Central memory CD8-positive, alpha-beta T cell (primary cell): ENCODE data around the gene MAD1L1.
"Not testable (repeated sequence)": the region's sequence is repeated elsewhere in the genome, so short reads cannot be mapped to it uniquely, and the experiment has no call there.

Source experiments
- ATAC-seq: fragments of 150-1000 bp; cut with Tn5 transposase; replicated peaks from 2 replicates; pipeline ENCODE4 v1.10.0; 2022; ENCODE audit warnings: mild to moderate bottlenecking, moderate FRiP score, moderate number of reproducible peaks; ENCODE audit not compliant: poor library complexity, severe bottlenecking; ENCODE audit errors: extremely low read depth
- DNase-seq, 2 donors: peaks; one replicate each; pipeline ENCODE4 v3.0.0; 2021; ENCODE audit warnings: low spot score in 2 of 2
- H3K27ac Mint-ChIP-seq: one replicate; pipeline ENCODE4 v1.8.0; 2022; ENCODE audit warnings: low read depth, mild to moderate bottlenecking, moderate library complexity, mixed read lengths
- H3K27me3 Mint-ChIP-seq: one replicate; pipeline ENCODE4 v1.8.0; 2022; ENCODE audit warnings: mixed read lengths
- H3K36me3 Mint-ChIP-seq: one replicate; pipeline ENCODE4 v1.8.0; 2022; ENCODE audit warnings: mild to moderate bottlenecking, moderate library complexity, mixed read lengths; ENCODE audit not compliant: insufficient read depth
- H3K4me1 Mint-ChIP-seq: one replicate; pipeline ENCODE4 v1.8.0; 2022; ENCODE audit warnings: mixed read lengths
- H3K4me3 Mint-ChIP-seq: one replicate; pipeline ENCODE4 v1.8.0; 2022; ENCODE audit warnings: mild to moderate bottlenecking, moderate library complexity, mixed read lengths
- H3K9me3 Mint-ChIP-seq: one replicate; pipeline ENCODE4 v1.8.0; 2022; ENCODE audit warnings: mixed read lengths

Gene MAD1L1

DNA sequence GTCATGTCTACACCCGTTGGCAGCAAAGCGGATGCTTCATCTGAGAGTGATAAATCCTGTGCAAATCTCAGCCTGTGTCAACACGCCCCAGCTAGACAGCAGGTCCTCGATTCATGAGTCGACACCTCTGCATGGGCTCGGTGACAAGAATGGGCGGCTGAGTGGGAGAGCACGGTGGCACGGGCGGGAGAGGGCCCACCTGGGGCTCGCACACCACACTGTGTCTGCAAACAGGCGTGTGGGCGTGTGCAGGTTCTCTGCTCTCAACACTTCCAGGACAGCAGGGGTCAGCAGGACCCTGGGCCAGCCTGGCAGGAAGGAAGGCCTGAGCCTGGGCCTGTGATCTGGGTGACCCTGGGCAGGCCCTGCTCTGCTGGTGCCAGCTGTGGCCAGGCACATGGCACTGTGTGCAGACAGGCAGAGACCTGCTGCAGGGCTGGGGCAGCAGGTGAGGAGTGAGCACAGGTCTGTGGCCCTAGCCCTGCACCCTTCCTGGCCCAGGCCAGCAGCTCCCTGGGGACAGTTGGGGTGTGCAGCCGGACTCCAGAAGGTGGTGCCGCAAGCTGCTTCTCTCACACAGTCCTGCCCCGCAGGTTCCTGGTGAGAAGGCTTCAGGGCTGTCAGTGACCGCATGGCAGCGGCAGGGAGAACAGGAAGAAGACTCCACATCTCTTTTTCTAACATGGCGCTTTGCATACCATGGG lies 346.2 kb downstream of the MAD1L1 start:
- H3K27ac Mint-ChIP-seq: no peak overlapping the region
- no peak overlapping the region for H3K4me3 Mint-ChIP-seq
- ATAC-seq (no peak), DNase-seq (no peak)
- peaks cover 51% of the 10 kb centered on the region for H3K4me1 Mint-ChIP-seq
- H3K27me3 Mint-ChIP-seq: no peaks in the 10 kb centered on the region
- H3K9me3 Mint-ChIP-seq: no peaks in the 10 kb centered on the region
- H3K36me3 Mint-ChIP-seq: peaks cover 22% of the 10 kb centered on the region

DNA sequence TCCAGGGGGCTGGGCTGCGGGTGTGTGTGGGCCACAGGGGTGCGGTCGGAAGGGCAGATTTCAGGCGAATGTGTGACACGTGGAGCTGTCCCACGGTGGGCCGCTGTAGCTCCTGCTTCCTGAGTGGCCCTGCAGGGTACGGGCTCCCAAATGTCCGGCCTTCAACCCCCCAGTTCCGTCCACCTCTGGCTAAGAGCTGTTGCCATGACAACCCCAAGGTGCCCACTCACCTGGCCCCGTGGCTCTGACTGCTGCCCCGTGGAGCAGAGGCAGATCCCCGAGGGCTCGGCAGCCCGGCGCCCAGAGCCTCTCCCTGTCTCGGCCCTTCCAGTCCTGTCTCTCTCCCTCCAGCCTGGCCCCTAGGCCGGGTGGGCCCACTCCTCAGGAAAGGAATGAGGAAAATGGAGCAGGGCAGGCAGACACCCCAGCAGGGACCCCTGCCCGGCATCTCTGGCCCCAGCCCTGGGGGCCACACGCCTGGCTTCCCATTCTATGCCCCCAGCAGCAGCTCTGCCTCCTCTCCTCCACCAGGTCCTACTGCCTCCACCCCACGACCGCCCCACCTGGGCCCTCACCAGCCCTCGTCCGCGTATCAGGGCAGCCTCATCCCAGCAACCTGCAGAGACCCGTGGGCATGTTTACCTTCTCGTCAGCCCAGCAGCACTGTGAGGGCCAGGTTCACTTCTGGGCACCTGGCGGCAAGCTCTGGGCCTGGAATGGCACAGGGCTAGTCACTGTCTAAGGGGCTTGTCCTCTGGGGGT lies 347.1 kb downstream of the MAD1L1 start:
- H3K4me1 Mint-ChIP-seq: peaks cover 54% of the 10 kb centered on the region
- ATAC-seq (no peak), DNase-seq (no peak)
- H3K36me3 Mint-ChIP-seq: peaks cover 22% of the 10 kb centered on the region
- peak overlapping the region; percentile 74 for H3K27ac Mint-ChIP-seq
- no peaks in the 10 kb centered on the region for H3K9me3 Mint-ChIP-seq
- no peaks in the 10 kb centered on the region for H3K27me3 Mint-ChIP-seq
- no peak overlapping the region for H3K4me3 Mint-ChIP-seq

DNA sequence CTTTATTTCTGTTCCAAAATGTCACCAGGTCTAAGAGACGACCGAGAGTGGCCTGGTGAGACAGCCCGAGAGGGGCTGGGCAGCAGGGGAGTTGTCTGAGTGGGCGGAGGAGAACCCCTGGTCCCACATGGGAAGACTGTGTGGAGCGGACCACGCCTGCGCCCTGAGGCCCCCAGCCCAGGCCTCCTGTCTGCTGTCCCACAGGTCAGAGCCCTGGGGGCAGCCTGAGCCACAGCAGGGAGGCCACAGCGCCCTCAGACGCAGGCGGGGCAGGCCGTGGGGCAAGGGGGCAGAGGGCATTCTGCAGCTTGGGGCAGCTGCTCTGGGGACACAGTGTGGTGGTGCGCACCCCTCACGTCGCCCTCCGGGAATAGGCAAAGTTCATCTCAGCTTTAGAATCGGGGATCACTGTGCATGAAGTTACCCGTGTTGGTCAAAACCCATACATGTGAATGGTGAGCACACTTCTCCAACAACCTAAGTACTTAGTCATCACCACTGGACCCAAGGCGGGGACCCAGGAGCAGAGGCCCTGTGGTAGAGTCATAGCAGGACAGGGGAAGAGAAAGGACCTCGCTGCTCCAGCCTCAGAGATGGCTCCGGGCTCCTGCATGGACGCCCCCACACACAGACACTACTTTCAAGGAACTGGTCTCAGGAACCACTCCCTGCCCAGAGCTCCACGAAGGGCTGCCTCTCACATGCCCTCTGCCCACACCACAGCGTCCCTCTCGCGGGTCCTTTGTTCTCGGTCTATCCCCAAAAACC lies 348.0 kb downstream of the MAD1L1 start:
- no peaks in the 10 kb centered on the region for H3K27me3 Mint-ChIP-seq
- H3K4me3 Mint-ChIP-seq: no peak overlapping the region
- peak overlapping the region; percentile 74 for H3K27ac Mint-ChIP-seq
- no peaks in the 10 kb centered on the region for H3K9me3 Mint-ChIP-seq
- peaks cover 45% of the 10 kb centered on the region for H3K4me1 Mint-ChIP-seq
- no peak for ATAC-seq
- peaks cover 21% of the 10 kb centered on the region for H3K36me3 Mint-ChIP-seq
- no peak for DNase-seq

DNA sequence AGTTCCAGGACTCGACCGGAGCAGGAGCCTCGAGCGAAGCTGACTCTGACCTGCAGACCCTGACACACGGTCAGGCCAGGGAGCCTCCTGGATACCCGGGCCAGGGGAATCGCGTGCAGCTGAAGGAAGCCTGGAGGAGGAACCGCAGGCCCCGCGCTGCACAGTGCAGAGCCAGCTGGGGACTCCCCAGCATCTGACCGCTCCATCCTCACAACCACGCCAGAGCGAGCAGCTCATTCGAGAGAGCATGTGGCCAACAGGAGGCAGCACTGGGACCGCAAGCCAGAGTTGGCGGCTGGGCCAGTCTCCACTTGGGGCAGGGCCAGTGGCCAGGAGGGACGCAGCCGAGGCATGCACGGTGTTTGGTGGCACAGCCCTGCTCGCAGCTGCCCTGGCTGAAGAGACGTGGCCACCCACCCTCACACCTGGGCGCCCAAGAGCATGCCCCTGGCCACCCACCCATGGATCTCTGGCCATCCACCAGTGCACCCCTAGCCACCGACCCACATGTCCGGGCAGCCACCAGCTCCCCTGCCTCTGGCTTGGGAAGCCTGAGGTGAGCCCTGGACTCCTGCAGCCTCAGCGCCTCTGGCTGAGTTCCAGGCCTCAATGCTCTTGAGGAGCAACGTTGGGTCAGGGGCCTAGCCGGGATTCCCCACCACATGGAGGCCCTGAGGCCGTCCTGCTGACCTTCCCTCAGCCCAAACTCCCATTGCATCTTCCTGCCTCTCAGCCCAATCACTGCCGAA lies 348.7 kb downstream of the MAD1L1 start:
- H3K9me3 Mint-ChIP-seq: no peaks in the 10 kb centered on the region
- H3K4me3 Mint-ChIP-seq: no peak overlapping the region

DNA sequence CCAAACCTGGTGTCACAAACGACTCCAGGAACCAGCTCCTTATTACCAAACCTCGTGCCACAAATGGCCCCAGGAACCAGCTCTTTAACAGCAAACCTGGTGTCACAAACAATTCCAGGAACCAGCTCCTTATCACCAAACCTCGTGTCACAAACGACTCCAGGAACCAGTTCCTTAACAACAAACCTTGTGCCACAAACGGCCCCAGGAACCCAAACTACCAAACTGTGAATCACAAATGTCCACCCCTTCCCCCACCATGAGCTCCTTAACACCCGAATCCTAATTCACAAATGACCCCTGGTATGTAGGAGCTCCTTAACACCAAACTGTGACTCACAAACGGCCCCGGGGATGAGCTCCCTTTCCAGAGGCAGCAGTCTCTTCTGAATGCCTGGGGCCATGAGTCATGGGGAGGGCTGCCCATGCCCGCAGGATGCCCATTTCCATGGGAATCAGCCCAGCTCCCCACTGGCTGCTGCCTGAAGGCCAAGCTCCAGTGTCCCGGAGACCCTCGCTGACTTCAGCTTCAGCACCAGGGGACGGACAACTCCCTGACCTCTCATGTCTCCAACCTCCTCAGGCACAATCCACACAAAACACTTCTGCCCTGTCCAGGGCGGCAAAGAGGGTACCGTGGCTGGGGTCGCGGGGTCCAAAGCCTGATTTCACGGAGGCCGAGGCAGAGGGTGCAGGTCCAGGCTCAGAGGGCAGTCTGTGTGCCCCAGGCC lies 349.5 kb downstream of the MAD1L1 start:
- Mint-ChIP-seq H3K36me3 (peaks cover 15% of the 10 kb centered on the region), H3K27me3 (no peaks in the 10 kb centered on the region), H3K9me3 (no peaks in the 10 kb centered on the region), H3K4me1 (peaks cover 41% of the 10 kb centered on the region), H3K4me3 (no peak overlapping the region), H3K27ac (peak overlapping the region; percentile 42)
- DNase-seq (no peak), ATAC-seq (no peak)

More for the DNA sequence above, 348.7 kb downstream of the MAD1L1 start:
- no peak overlapping the region for H3K27ac Mint-ChIP-seq
- peaks cover 41% of the 10 kb centered on the region for H3K4me1 Mint-ChIP-seq
- DNase-seq (no peak), ATAC-seq (no peak)
- no peaks in the 10 kb centered on the region for H3K27me3 Mint-ChIP-seq
- H3K36me3 Mint-ChIP-seq: peaks cover 19% of the 10 kb centered on the region

DNA sequence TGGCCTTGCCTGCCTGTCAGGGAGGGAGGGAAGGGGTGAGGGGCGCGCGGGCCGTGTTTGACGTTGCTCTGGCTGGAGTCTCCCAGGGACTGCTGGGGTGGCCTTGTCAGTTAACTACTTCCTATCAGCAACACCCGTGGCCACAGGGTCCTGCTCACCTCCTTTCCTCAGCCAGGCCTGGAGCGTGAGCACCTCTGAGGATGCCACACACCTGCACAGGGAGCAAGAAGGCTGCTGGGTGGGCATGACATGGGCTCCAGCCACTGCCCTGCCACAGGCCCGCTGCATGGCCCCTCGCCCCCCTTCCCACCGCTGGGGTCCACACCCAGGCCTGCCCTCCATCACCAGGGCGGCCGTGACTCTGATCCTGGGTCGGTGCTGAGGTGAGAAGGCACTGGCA lies 350.3 kb downstream of the MAD1L1 start:
- peak overlapping the region; percentile 42 for H3K27ac Mint-ChIP-seq
- ATAC-seq (no peak), DNase-seq (no peak)
- H3K27me3 Mint-ChIP-seq: no peaks in the 10 kb centered on the region
- no peaks in the 10 kb centered on the region for H3K9me3 Mint-ChIP-seq
- peaks cover 41% of the 10 kb centered on the region for H3K4me1 Mint-ChIP-seq
- H3K36me3 Mint-ChIP-seq: peaks cover 13% of the 10 kb centered on the region
- no peak overlapping the region for H3K4me3 Mint-ChIP-seq

DNA sequence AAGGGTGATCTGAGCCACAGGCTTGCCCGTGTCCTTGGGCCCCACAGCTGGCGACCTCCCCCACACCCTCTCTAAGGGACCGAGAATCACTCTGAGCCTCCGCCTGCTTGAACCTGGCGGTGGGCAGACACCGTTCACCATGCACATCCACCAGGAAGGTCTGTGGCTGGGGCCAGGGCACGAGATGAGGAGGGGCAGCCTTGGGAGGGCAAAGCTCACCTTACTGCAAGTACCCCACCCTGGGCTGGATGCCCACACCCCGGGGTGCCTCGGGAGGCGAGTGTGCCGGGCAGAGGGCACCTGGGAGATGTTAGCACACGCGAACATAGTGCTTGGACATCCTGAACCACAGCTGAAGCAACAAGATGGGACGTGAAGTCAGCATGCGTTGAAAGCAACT lies 350.8 kb downstream of the MAD1L1 start:
- DNase-seq (no peak), ATAC-seq (no peak)
- Mint-ChIP-seq H3K36me3 (peaks cover 8% of the 10 kb centered on the region), H3K4me1 (peaks cover 41% of the 10 kb centered on the region), H3K27me3 (no peaks in the 10 kb centered on the region), H3K27ac (peak overlapping the region; percentile 35), H3K9me3 (no peaks in the 10 kb centered on the region), H3K4me3 (no peak overlapping the region)

DNA sequence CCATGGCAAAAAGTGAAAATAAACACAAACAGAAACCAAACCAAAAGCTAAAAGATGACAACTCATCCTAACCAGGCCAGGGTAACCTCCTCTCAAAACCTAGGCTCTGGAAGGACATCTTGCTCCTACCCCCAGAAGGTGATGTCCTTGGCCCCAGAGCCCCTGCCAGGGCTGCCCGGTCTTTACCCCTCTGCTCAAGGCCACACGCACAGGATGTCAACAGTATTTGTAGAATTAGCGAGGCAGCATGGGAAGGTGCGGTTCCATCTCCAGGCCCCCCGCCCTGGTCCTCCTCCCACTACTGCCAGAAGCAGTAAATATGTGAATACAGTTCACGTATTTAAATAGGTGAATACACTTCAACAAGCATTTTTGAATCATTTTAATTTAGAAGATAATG lies 356.1 kb downstream of the MAD1L1 start:
- ATAC-seq, H3K4me3 Mint-ChIP-seq, DNase-seq, H3K9me3 Mint-ChIP-seq, H3K36me3 Mint-ChIP-seq, H3K27me3 Mint-ChIP-seq, H3K27ac Mint-ChIP-seq: not testable (repeated sequence)
- H3K4me1 Mint-ChIP-seq: peaks cover 26% of the 10 kb centered on the region

DNA sequence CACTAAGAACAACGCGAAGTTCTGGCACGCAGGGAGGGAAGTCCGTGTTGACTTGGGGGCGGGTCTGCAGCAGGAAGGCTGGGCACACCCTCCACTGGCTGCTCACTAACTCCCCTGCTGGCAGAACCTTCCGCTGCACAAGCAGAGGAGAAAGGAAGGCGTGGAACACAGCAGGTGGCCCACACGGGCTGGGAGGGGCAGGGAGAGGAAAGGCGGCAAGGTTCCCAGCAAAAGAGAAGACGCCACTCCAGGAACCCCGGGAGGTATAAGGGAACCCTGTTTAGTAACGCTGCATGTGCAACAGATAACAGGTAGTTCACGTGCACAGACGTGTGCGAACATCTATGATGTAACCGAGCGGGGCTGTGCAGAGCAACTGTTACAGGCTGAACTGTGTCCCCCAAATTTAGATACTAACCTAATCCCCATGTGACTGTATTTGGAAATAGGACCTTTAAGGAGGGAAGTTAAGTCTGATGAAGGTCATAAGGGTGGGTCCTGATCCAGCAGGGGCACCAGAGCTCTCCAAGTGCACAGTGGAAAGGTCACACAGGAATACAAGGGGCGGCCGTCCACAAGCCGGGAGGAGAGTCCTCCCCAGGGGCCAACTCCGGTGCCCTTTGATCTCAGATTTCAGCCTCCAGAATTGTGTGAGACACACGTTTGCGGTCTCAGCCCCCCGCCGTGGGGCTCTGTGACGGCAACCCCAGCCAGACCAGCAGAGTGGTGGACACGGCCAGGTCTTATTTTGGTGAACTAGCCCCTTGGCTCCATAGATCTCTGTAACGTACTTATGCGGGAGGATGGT lies 357.1 kb downstream of the MAD1L1 start:
- not testable (repeated sequence) for DNase-seq, H3K9me3 Mint-ChIP-seq, H3K27ac Mint-ChIP-seq, H3K4me3 Mint-ChIP-seq, H3K36me3 Mint-ChIP-seq, H3K27me3 Mint-ChIP-seq
- peak; percentile 76 for ATAC-seq
- peaks cover 24% of the 10 kb centered on the region for H3K4me1 Mint-ChIP-seq

DNA sequence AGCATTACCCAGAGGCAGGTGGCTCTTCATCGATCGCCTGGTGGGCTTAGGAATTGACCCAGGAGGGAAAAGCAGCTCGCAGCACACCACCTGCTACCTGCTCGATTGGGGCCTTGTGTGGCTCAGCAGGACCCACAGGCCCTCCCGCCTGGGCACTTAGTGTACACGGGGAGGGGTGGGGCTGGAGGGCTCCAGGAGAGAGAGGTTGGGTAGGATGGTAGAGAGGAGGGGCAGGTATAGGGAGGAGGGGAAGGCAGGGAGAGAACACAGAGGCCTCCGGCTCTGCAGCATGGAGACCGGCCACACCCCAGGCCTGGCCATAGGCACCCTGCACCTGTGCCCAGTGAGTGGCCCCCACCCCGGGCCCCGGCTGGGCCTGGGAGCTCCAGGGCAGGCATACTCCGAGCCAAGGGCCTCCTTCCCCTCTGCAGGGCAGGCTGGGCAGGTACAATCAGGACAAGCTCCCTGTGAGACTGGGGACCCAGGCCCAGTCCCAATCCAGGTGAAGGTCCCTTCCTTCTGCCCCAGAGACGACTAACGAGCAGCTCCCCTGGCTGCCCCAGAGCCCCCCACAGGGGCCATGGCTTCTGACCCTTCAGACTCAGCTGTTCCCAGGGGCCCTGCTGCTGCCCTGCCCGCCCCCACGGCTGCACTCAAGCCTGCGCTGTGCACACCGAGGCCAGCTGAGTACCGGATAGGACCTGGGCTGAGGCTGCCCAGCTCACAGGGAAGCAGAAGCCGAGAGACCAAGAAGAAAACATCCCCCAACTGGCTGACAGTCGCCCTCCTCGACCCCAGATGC lies 358.0 kb downstream of the MAD1L1 start:
- not testable (repeated sequence) for H3K27ac Mint-ChIP-seq, H3K27me3 Mint-ChIP-seq, H3K36me3 Mint-ChIP-seq, H3K9me3 Mint-ChIP-seq, ATAC-seq, DNase-seq, H3K4me3 Mint-ChIP-seq
- peaks cover 30% of the 10 kb centered on the region for H3K4me1 Mint-ChIP-seq
